NCI-H2196 (cell line): ENCODE results near the gene SIT1.
A peak's percentile ranks its signal among the peaks of the same experiment; 100 is the strongest.

Experiments
- DNase-seq: peaks from one replicate; lab custom pipeline; 2025; ENCODE audit not compliant: unreplicated experiment; lab: John Stamatoyannopoulos, UW

The SIT1 gene

DNA sequence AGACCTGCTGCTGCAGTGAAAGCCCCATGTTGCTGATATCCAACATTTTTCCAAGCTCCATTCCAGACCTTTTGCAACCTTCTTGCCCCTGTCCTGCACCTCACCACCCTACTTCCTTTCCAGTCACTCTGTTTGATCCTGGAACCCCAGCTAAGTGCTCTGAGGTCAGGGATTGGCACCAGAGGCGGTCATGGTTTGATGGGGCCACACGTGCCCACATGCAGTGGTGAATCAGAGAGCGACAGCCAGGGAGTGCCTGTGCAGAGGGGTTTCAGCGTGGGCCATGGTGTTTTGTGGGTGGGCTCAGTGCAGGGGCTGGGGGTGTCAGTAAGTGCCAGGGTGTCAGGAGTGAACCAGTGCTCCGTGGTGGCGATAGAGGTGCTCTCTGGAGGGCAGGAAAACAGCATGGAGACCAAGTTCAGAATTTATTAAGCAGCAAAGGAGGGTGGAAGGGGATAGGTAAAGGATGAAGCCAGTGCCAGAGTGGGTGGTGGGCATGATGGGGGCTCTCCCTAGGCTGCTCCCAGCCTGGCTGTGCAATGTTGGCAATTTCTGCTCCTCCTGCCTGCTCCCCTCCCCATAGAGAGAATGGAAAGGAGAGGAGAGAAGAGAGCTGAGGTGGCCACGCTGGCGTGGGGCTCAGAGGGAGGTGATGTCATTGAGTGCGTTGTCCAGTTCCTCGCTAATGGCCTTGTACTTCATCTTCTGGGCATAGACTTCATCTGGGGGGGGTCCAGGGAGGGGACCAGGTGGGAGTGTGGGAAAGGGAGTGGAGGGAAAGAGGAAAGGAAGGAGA lies 32.0 kb upstream of the SIT1 start:
- DNase-seq, result no peak

DNA sequence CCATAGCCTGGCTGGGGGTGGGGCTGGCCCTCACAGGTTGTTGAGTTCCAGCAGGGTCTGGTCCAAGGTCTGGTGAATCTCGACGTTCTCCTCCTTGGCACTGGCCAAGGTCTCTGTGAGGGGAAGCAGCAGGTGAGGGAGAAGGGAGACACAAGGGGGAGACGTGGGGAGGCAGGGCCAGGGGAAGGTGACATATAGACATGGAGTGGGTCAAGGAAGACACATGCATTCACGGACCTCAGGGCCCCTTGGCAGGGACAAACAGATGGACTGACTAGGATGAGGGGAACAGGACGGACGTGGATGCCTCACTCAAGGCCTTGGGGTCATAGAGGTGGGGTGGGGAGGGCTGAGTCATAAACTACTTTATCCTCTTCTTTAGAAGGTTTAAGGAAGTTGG lies 31.3 kb upstream of the SIT1 start:
- no peak for DNase-seq

DNA sequence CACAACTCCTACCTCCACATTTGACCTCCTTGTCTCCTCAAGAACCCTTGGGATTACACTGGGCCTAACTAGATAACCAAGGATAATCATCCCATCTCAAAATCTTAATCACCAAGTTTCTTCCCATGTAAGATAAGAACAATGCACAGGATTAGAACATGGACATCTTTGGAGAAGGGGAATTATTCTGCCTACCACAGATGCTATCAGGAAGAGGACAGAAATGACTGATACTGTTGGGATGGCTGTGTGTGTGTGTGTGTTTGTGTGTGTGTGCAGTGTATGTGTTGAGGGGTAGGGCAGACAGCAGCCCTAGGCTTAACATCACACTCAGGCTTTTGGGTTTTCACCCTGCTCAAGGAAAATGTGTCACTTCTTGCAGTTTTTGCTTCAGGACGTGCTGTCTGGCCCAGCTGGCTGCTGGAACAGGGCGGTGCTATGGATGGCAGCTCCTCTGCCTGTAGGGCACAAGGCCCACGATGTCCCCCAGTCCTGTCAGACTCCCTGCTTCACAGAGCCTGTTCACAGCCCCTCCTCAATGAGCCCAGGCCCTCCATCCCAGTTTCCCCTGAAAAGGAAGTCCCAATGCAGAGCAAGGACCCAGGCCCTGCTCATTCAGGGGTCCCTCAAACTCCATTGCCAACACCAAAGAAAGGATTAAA lies 30.7 kb upstream of the SIT1 start:
- DNase-seq, result no peak

DNA sequence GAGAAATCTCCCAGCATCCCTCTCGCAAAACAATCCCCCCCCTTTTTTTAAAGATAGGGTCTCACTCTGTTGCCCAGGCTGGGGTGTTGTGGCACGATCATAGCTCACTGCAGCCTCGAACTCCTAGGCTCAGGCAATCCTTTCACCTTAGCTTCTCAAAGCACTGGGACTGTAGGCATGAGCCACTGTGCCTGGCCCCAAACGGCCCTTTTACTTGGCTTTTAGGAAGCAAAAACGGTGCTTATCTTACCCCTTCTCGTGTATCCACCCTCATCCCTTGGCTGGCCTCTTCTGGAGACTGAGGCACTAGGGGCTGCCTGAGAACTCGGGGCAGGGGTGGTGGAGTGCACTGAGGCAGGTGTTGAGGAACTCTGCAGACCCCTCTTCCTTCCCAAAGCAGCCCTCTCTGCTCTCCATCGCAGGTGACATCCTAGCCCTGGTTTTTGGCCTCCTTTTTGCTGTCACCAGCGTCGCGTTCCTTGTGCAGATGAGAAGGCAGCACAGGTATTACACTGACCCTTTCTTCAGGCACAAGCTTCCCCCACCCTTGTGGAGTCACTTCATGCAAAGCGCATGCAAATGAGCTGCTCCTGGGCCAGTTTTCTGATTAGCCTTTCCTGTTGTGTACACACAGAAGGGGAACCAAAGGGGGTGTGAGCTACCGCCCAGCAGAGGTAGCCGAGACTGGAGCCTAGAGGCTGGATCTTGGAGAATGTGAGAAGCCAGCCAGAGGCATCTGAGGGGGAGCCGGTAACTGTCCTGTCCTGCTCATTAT lies 29.8 kb upstream of the SIT1 start:
- no peak for DNase-seq

DNA sequence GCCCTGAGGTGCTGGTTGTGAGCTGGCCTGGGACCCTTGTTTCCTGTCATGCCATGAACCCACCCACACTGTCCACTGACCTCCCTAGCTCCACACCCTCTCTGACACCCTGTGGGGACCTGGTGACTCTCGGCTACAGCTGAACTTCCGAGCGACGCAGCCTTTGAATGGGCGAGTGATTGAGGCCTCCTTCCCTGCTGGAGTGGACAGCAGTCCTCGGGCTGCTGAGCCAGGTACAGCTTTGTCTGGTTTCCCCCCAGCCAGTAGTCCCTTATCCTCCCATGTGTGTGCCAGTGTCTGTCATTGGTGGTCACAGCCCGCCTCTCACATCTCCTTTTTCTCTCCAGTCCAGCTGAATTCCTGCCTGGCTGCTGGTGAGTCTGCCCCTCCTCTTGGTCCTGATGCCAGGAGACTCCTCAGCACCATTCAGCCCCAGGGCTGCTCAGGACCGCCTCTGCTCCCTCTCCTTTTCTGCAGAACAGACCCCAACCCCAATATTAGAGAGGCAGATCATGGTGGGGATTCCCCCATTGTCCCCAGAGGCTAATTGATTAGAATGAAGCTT lies 29.1 kb upstream of the SIT1 start:
- no peak for DNase-seq

DNA sequence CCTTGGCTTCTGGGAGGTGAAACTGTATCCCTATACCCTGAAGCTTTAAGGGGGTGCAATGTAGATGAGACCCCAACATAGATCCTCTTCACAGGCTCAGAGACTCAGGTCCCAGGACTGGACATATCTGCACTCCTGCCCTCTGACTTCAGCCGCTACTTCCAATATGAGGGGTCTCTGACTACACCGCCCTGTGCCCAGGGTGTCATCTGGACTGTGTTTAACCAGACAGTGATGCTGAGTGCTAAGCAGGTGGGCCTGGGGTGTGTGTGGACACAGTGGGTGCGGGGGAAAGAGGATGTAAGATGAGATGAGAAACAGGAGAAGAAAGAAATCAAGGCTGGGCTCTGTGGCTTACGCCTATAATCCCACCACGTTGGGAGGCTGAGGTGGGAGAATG lies 28.4 kb upstream of the SIT1 start:
- DNase-seq, result no peak

DNA sequence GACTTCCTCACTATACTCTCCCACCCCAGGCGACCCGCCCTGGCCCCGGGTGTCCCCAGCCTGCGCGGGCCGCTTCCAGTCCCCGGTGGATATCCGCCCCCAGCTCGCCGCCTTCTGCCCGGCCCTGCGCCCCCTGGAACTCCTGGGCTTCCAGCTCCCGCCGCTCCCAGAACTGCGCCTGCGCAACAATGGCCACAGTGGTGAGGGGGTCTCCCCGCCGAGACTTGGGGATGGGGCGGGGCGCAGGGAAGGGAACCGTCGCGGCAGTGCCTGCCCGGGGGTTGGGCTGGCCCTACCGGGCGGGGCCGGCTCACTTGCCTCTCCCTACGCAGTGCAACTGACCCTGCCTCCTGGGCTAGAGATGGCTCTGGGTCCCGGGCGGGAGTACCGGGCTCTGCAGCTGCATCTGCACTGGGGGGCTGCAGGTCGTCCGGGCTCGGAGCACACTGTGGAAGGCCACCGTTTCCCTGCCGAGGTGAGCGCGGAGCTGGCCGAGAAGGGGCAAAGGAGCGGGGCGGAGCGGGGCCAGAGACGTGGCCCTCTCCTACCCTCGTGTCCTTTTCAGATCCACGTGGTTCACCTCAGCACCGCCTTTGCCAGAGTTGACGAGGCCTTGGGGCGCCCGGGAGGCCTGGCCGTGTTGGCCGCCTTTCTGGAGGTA lies 25.1 kb upstream of the SIT1 start:
- no peak for DNase-seq

DNA sequence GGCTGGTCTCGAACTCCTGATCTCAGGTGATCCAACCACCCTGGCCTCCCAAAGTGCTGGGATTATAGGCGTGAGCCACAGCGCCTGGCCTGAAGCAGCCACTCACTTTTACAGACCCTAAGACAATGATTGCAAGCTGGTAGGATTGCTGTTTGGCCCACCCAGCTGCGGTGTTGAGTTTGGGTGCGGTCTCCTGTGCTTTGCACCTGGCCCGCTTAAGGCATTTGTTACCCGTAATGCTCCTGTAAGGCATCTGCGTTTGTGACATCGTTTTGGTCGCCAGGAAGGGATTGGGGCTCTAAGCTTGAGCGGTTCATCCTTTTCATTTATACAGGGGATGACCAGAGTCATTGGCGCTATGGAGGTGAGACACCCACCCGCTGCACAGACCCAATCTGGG lies 24.5 kb upstream of the SIT1 start:
- DNase-seq, result no peak

DNA sequence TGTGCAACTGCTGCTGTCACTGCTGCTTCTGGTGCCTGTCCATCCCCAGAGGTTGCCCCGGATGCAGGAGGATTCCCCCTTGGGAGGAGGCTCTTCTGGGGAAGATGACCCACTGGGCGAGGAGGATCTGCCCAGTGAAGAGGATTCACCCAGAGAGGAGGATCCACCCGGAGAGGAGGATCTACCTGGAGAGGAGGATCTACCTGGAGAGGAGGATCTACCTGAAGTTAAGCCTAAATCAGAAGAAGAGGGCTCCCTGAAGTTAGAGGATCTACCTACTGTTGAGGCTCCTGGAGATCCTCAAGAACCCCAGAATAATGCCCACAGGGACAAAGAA lies 23.3 kb upstream of the SIT1 start:
- DNase-seq, result no peak

DNA sequence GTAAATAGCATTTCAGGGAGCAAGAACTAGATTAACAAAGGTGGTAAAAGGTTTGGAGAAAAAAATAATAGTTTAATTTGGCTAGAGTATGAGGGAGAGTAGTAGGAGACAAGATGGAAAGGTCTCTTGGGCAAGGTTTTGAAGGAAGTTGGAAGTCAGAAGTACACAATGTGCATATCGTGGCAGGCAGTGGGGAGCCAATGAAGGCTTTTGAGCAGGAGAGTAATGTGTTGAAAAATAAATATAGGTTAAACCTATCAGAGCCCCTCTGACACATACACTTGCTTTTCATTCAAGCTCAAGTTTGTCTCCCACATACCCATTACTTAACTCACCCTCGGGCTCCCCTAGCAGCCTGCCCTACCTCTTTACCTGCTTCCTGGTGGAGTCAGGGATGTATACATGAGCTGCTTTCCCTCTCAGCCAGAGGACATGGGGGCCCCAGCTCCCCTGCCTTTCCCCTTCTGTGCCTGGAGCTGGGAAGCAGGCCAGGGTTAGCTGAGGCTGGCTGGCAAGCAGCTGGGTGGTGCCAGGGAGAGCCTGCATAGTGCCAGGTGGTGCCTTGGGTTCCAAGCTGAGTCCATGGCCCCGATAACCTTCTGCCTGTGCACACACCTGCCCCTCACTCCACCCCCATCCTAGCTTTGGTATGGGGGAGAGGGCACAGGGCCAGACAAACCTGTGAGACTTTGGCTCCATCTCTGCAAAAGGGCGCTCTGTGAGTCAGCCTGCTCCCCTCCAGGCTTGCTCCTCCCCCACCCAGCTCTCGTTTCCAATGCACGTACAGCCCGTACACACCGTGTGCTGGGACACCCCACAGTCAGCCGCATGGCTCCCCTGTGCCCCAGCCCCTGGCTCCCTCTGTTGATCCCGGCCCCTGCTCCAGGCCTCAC lies 22.6 kb upstream of the SIT1 start, which contains the start of gene CA9:
CA9 (plus strand) TSS at position 797 of the 893 bp plus-strand sequence; CDS start at position 829, 32 bp downstream.
- peak; percentile 73 for DNase-seq

DNA sequence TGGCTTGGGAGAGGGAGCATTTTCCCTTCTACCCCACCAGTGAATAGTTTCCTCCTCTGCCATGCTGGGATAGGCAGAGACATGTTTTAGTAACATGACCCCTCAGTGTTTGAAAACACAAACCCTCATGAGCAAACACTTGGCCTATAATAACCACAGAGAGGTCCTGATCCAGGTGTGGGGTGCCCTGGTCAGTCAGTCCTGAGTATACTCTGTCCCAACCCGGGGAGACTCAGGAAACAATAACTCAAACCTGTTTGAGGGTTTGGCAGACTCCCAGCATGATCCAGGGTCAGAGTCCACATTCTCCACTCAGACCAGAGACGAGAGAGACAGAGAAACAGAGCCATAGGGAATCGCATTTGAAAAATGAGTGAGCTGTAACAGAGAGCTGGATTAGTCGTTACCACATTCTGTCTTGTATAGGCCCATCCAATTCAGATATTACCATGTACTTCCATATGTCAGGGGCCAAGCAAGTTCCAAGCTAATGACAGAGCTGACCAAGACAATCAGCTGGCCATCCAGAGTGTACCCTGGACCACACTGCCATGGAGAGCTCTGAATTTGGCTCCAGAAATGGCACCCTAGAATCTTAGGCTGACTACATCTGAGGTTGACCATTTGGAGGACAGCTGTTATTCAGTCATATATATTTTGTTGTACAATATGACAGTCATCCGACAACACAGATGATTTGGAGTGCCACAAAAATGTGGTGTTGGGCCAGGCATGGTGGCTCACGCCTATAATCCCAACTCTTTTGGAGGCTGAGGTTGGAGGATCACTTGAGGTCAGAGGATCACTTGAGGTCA lies 18.8 kb upstream of the SIT1 start:
- peak; percentile 67 for DNase-seq

DNA sequence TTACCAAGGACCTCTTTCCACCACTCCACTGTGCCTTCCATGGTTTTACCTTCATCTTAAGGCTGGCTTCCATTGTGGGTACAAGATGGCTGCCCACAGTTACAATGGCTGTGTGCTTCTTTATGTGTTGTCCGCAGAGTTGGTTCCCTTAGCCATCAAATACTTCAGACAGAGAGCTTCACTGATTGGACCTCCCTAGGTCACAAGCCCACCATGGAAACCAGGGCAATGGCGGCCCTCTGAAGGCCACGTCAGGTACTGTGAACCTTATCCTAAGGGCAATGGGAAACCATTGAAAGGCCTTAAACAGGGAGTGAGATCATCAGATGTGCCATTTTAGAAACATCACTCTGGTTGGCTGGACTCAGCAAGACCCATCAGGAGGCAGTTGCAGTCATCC lies 17.2 kb upstream of the SIT1 start:
- no peak for DNase-seq

DNA sequence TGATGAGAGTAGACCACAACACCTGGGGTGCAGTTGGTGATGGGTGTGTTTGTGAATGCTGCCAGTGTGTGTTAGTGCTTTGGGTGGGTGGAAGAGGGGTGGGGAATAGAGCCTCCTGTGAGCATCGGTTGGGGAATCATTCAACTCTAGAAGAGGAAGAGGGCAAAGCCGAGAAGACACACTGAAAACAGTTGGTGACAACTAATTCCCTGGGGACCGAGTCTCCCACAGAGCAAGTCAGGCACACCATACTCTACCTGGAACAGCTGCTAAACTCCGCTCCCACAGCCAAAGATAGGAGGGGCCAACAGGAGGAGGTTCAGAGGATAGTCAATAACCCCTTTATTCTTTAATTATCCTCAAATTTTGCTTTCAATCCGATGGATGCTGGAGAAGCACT lies 15.8 kb upstream of the SIT1 start:
- DNase-seq, result no peak

DNA sequence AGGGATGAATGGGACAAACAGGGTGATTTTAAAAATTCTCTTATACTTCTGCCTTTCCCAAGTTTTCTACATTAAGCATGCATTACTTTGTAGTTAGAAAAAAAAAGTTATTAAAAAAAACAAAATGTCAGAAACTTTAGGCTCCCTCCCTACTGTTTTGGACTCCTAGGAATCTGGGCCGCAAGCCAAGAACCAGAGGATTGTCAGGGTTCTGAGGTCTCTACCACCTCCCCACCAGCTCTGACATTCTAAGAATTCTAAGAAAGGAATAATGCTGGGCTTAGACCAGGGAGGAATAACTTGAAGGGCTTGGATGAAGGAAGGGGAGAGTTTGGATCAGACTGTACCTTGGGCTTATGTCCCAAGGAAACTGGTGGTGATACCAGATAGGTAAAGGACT lies 15.3 kb upstream of the SIT1 start:
- DNase-seq, result no peak

DNA sequence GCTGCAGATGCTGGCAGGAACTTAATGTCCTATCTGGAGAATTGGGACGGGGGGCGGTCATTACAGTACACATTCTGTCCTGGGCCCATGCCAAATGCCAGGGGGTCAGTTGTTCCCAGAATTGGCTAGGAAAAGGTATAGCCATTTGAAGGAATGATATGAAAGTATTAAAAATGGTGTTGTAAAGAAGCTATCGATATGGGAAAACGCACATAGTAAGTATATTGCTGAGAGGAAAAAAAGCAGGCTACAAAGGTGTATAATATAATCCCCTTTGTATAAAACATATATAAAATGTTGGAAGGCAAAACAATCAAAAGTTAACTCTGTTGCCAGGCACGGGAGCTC lies 14.7 kb upstream of the SIT1 start:
- no peak for DNase-seq

DNA sequence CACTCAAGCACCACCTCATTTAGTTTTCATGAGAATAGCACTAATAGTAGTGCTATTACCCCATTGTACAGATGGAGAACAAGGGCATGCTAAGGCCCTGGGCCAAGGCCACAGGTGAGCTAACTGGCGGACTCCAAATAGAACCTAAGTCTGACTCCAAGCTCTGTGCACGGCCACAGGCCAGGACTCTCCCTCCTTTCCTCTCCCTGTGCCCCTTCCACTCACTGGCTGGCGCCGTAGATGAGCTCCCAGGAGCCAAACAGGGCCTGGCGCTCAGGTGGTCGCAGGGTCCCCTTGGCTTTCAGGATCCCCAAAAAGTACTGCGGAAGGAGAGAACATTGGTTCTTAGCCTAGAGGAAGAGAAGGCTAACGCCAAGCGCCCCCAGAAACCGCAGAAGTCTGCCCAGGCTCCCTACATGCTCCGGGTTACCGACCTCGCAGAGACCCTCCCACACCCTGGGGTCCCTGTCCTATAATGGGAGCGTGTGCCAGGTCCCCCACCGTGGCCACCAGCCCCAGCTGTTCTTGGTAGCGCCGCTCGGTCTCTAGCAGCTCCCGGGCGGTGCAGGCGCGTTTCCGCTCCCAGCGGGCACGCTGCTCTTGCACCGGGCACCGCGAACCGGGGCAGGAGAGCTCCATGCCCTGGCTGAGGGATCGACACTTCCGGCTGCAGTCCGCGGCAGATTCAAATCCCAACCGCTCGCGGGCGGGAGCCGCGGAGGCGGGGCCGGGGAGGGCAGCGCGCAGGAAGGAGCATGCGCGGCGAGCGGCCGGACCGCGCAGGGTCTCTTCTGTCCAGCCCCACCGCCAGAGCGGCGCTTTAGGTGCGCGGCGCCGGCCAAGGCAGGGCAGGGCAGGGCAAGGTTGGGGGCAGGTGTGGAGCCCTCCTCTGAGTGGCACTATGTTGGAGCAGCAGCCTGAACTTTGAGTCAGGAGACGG lies 14.1 kb upstream of the SIT1 start, which contains the start of gene ARHGEF39:
ARHGEF39 (minus strand) TSS at position 665 of the 940 bp plus-strand sequence; CDS start at position 639, 26 bp downstream.
- DNase-seq, result peak; percentile 89

DNA sequence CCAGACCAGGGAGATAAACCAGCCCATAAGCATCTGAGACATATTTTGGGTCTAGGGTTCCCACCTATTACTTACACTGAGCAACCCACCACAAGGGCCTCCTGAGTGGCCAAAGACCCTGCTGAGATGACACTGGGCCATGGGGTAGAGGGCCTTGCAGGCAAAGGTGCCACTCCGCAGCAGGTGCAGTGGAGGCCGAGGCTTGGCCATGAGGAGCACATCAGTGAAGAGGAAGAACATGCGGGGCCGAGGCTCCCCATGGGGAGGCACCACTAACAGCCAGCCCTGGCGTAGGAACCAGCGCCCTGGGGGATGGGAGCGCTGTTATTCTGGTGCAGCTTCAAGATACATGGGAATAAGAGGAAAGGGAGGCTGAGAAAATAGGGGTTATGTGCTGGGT lies 11.7 kb upstream of the SIT1 start:
- no peak for DNase-seq

DNA sequence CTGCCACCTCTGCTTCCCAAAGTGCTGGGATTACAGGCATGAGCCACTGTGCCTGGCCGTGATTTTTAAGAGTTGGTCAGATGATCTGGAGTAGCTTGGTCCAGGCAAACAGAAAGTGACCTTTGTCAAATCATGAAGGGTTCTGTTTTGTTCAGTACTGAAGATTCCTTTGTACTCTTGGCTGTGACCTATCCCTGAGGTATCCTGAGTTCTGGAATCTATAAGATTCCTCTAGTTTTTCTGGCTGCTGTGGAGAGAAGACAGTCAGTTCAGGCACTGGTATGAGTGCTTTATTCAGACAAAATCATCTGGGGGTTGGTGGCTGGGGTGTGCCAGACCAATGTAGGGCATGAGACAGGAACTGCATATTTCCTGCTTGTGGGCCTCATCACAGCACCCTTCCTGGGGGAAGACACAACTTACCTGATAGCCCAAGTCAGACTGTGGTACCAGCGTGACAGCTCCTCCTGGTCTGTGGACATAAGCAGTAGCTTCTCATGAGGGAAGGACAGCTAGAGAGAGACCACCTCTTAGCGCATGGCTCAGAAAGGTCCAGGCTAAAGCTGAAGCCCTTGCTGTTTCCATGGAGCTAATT lies 11.1 kb upstream of the SIT1 start:
- no peak for DNase-seq
